Fibroblast of lung (primary cell): ENCODE results near the gene IFT122.

Experiments
- CTCF ChIP-seq, 2 donors: IDR thresholded peaks in 1 of 2; conservative IDR thresholded peaks in 1 of 2; 1 replicate in 1 of 2; 2 replicates in 1 of 2; pipeline ENCODE4 v1.5.1; 2011 to 2012; ENCODE audit warnings: low read length in 2 of 2, control low read depth in 1 of 2, inconsistent platforms in 1 of 2, low read depth in 1 of 2, mild to moderate bottlenecking in 1 of 2
- EZH2 ChIP-seq: IDR thresholded peaks from 2 replicates; pipeline ENCODE4 v1.5.1; 2012; ENCODE audit warnings: low read length, control low read depth, mild to moderate bottlenecking; ENCODE audit errors: missing control alignments

- TF ChIP-seq CTCF (conservative IDR thresholded peaks at IDR 0.05 in 1 of 2, IDR thresholded peaks at IDR 0.05 in 1 of 2; ENCODE audit: low read depth in 1 of 2, low read length in 2 of 2) (no peak), EZH2 (no peak)
Measured at GRCh38 chr3:129548104-129548965, 108.3 kb downstream of the IFT122 start.
